Embryonic facial prominence (tissue), 1 donor: ENCODE results near the gene POLR1B.
"Not testable (repeated sequence)": the region's sequence is repeated elsewhere in the genome, so short reads cannot be mapped to it uniquely, and the experiment has no call there.

Source experiments
- DNase-seq: peaks from one replicate; pipeline ENCODE4 v3.0.0-alpha.2; 2016; ENCODE audit errors: extremely low spot score

The POLR1B gene

DNA sequence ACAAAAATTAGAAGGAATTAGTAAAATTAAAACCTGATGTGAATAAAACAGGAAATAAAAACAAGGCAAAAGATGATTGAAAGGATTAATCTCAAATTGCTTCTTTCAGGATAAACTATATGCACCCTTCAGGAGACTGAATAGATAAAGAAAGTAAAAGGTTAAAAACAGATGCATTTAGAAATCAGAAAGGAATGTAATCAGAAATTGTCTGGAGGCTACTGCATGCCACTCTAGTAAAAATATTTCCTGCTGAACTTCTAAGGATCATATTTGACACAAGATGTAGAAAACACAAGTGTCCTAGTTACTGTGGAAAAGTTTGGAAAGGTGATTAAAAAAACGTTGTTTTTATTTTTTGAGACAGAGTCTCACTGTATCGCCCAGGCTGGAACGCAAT lies 58.4 kb downstream of the POLR1B start:
- no peak for DNase-seq

GRCh38 chr2:112601754-112602153 lies 59.5 kb downstream of the POLR1B start:
- no peak for DNase-seq

DNA sequence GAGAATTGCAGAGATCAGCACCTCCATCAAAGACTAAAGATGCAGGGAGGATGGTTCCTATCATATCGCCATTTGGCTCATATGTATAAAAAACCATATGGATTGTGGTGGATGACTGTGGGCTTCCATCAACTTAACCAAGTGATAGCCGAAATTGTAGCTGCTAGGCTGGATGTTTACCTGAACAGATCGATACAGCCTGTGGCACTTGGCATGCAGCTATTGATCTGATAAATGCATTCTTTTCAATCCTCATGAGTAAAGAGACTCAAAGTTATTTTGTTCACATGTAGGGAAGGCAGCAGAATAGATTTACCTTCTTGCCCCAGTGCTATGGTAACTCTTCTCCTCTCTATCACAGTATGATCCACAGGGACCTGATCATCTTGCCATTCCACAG lies 60.7 kb downstream of the POLR1B start:
- DNase-seq, result no peak

DNA sequence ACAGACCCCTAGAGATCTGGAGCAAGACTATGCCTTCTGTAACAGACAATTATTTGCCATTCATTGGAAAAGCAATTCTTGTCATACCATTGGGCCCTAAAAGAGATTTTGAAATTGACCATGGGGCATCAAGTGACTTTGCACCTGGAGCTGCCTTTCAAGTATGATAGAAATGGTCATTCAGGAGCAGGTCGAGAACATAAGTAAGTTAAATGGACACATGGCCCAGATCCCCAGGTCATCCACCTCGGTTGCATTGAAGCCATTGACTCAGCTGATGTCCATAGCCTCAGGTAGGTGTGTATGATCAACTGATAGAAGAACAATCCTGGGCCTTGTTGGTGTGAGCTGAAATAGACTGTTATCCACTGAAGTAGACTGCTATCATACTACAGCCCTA lies 61.5 kb downstream of the POLR1B start:
- no peak for DNase-seq

DNA sequence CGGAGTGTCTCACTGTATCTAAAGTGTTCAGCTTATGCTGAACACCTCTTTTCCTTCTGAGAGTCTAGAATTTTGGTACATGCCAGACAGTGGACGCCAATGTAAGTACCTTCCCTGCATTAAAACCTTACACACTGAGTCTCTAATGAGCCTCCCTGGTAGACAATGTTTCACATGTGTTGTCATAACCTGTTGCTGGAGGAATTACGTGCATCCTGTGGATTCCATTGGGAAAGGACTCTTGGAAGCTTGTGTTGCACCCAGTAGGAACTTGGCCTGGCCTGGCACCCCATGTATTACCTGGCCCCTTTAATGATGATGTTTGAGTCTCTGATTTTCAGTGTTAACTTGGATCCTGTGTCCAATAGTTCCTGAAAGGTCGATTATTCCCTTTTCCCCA lies 62.7 kb downstream of the POLR1B start:
- DNase-seq, result no peak

- DNase-seq, result no peak
Measured at GRCh38 chr2:112605926-112606325, 63.7 kb downstream of the POLR1B start.

DNA sequence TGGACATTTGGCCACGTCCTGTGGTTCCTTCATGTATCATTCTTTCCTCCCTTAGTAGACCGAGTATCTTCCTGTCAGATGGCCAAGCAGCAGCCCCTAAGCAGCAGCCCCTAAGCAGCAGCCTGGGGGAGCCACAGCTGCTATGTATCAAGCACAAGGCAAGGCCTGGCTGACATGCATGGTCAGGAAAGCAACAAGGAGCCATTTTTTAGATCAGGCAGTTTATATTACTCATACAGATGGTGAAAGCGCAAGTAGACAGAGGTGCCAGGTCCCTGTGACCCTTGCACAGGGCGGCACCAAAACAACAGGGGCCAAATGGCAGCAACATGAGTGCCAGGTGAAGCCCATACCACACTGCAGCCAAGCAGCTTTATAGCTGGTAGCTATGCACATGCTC lies 64.3 kb downstream of the POLR1B start:
- DNase-seq, result no peak

GRCh38 chr2:112607680-112608438 lies 65.6 kb downstream of the POLR1B start:
- DNase-seq, result no peak

DNA sequence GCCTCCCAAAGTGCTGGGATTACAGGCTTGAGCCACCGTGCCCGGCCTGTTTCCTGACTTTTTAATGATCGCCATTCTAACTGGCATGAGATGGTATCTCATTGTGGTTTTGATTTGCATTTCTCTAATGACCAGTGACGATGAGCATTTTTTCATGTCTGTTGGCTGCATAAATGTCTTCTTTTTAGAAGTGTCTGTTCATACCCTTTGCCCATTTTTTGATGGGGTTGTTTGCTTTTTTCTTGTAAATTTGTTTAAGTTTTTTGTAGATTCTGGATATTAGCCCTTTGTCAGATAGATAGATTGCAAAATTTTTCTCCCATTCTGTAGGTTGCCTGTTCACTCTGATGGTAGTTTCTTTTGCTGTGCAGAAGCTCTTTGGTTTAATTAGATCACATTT lies 67.1 kb downstream of the POLR1B start:
- not testable (repeated sequence) for DNase-seq

GRCh38 chr2:112612283-112612682 lies 70.0 kb downstream of the POLR1B start:
- not testable (repeated sequence) for DNase-seq

DNA sequence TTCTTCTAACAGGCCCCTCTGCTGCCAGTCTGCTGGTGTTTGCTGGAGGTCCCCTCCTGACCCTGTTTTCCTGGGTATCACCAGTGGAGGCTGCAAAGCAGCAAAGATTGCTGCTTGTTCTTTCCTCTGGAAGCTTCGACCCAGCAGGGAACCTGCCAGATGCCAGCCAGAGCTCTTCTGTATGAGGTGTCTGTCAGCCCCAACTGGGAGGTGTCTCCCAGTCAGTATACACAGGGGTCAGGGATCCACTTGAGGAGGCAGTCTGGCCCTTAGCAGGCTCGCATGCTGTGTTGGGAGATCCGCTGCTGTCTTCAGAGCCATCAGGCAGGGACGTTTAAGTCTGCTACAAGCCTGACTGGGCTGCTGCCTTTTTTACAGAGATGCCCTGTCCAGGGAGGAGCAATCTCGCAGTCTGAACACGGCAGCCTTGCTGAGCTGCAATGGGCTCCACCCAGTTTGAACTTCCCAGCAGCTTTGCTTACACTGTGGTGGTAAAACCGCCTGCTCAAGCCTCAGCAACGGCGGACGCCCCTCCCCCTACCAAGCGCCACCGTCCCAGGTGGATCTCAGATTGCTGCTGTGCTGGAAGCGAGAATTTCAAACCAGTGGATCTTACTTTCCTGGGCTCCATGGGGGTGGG lies 72.1 kb downstream of the POLR1B start:
- DNase-seq, result no peak

- no peak for DNase-seq
Measured at GRCh38 chr2:112615051-112615450, 72.8 kb downstream of the POLR1B start.

DNA sequence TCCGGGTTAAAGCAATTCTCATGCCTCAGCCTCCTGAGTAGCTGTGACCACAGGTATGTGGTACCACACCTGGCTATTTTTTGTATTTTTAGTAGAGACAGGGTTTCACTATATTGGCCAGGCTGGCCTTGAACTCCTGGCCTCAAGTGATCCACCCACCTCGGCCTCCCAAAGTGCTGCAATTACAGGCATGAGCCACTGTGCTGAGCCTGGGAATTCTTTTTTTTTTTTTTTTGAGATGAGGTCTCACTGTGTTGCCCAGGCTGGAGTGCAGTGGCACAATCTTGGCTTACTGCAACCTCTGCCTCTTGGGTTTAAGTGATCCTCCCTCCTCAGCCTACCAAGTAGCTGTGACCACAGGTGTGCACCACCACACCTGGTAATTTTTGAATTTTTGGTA lies 73.5 kb downstream of the POLR1B start:
- DNase-seq, result not testable (repeated sequence)

- DNase-seq, result no peak
Measured at GRCh38 chr2:112618383-112618782, 76.1 kb downstream of the POLR1B start.

DNA sequence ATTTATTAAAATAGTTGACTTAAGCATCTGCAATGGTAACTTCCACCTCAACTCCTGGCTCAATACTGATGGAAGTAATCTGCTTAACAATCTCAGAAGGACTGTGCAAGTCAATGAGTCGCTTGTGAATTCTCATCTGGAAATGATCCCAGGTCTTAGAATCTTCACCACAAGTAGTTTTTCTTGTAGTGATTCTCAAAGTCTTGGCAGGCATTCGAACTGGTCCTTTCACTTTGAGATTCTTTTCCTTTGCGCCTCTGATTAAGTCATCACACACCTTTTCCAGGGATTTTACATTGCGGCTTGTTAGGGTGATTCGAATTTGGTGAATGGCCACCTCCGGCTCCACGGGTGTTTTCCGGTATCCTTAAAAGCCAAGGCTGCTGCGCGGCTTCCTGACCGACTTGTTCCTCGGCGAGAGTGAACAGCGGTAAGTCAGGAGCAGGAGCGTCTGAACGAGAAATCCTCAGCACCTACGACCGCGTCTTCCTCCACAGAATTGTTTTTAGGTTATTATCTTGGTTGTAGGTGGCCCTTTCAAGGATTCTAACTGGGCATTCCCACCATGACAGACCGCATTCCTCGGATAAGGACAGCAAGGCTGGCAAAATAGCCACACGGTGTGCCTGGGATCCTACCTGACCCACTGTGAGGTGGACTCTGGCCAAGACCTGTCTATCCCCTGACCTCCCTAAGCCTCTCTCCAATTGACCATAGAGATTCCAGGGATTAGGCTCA lies 79.7 kb downstream of the POLR1B start:
- DNase-seq, result no peak

DNA sequence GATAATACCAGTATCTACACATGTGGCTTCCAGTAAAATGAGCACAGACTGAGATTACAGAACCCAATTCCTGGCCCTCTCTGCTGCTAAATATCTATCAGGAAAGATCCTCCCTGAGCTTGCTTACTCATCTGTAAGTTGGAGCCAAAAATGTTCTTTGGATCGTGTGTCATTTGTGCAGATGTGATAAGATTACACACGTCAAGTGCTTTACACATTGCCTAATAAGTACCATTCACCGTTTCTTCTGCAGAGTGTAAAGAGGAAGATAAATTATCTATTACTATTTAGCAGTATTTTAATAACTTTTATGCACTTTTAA lies 80.2 kb downstream of the POLR1B start:
- no peak for DNase-seq

DNA sequence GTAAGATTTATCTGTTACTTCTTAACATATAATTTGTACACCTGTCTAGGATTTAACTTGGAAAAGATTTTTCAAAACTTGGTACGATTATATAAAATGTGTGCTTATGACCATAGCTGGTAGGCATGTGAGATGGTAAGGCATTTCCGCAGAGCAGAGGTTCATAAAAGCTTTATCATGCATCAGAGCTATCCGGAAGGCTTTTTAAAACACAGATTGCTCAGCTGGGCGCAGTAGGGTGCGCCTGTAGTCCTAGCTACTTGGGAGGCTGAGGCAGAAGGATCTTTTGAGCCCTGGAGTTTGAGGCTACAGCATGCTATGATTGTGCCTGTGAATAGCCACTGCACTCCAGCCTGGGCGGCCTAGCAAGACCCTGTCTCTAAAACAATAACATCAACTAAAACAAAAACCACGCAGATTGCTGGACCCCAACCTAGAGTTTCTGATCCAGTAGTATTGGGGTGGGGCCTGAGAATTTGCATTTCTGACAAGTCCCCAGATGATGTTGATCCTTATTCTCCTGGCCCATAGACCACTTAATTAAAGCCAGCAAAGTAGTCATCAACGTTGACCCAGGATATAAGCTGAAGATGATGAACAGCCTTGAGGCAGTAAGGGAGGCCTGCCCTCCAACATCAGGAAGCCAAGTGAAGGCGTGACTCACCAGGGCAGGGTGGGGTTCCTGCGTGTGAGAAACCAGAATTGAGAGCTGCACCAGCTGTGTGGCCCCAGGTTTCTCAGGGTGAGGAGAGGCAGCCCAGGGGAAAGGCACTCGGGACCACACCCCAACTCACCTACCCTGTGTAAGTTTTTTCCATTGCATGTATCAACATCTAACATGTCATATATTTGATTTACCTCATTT lies 81.9 kb downstream of the POLR1B start:
- DNase-seq, result no peak

GRCh38 chr2:112625474-112626114 lies 83.3 kb downstream of the POLR1B start:
- no peak for DNase-seq

DNA sequence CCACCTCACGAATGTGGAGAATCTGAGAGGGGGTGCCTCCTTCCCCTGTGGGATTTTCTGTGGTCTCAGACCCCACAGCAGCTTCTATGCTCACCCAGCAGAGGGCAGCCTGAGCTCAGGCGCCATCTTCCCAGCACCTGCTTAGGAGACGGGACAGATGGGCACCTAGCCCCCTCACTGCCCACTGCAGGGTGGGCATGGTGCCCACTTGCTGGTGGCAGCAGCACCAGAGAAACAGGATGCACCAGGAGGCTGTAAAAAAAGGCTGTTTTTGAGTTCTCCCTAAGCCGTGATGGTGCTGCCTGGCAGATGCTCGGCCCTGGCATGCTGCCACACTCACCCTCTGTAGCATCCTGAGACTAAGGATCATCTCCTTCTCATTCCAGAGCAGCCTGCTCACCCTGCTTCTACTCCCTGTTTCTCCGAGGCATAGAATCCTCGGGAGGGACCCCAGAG lies 84.4 kb downstream of the POLR1B start:
- DNase-seq, result no peak
